Coronary artery (tissue), 2 donors: ENCODE results near the gene HHIP.

Experiments used
- DNase-seq: peaks from one replicate; pipeline ENCODE4 v3.0.0-alpha.2; 2017; ENCODE audit warnings: low spot score
- H3K27ac ChIP-seq, 2 donors: fragments of 200-600 bp; sonication (generic); one replicate each; pipeline ENCODE4 v1.5.1; 2016 to 2019
- H3K4me3 ChIP-seq: fragments of 200-600 bp; sonication (generic); 2 replicates; pipeline ENCODE4 v1.5.1; 2016; ENCODE audit warnings: mild to moderate bottlenecking, moderate library complexity
- TF ChIP-seq, protein P1 (sequence below): fragments of 200-600 bp; sonication (generic); IDR thresholded peaks from one replicate; pipeline ENCODE4 v1.5.1; 2019; ENCODE audit warnings: antibody characterized with exemption

The HHIP gene

DNA sequence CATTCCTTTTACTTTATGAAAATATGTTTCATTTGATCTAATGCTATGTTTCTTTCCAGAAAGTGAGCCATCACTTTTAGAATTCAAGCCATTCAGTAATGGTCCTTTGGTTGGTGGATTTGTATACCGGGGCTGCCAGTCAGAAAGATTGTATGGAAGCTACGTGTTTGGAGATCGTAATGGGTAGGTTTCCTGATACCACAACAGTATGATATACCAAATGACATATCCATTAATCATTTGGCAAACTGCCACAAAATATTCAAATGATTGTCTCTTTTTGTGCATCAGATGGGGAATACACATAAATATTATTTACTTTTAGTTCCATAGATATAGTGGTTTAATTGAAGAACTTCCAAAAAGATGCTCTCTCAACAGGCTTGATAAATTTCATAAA, 68.2 kb downstream of the HHIP start:
- no peak overlapping the region for H3K27ac ChIP-seq
- DNase-seq: no peak
- TF ChIP-seq, protein P1, sequence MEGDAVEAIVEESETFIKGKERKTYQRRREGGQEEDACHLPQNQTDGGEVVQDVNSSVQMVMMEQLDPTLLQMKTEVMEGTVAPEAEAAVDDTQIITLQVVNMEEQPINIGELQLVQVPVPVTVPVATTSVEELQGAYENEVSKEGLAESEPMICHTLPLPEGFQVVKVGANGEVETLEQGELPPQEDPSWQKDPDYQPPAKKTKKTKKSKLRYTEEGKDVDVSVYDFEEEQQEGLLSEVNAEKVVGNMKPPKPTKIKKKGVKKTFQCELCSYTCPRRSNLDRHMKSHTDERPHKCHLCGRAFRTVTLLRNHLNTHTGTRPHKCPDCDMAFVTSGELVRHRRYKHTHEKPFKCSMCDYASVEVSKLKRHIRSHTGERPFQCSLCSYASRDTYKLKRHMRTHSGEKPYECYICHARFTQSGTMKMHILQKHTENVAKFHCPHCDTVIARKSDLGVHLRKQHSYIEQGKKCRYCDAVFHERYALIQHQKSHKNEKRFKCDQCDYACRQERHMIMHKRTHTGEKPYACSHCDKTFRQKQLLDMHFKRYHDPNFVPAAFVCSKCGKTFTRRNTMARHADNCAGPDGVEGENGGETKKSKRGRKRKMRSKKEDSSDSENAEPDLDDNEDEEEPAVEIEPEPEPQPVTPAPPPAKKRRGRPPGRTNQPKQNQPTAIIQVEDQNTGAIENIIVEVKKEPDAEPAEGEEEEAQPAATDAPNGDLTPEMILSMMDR: no peak

GRCh38 chr4:144715230-144715629, 69.3 kb downstream of the HHIP start:
- H3K4me3 ChIP-seq: no peak overlapping the region
- no peak overlapping the region for H3K27ac ChIP-seq
- DNase-seq: no peak
- TF ChIP-seq, protein P1: no peak

More for the DNA sequence above, 68.2 kb downstream of the HHIP start:
- H3K4me3 ChIP-seq: no peak overlapping the region

GRCh38 chr4:144716778-144717177, 70.8 kb downstream of the HHIP start:
- DNase-seq: no peak
- Histone ChIP-seq H3K27ac (no peak overlapping the region), H3K4me3 (no peak overlapping the region)
- TF ChIP-seq, protein P1: no peak

DNA sequence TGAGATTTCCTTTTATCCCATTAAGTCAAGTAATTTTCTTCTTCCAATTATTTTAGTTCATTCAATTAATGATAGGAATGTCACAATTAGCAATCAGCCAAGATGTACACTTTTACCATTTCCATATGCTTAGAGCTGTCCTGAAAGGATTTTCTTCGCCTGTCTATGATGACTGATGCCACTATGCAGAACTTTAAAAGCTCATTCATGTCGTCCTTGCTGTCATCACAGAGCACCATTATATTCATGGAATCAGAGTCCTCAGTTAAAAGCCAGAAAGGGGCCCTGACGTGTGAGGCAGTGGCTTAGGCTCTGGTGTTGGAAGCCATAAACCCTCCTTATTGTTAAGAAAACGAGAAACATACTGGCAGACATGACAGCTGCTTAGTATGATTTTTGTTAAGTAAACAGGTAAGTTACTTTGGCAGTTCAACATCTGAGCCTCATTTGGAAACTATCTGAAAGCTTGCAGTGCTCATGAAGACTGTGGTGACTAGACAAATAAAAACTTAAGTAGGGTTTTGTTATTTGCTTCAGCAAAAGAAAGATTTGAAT, 73.1 kb downstream of the HHIP start:
- no peak for DNase-seq
- TF ChIP-seq, protein P1: no peak
- Histone ChIP-seq H3K27ac (no peak overlapping the region), H3K4me3 (no peak overlapping the region)

- H3K4me3 ChIP-seq: no peak overlapping the region
- H3K27ac ChIP-seq: no peak overlapping the region
- TF ChIP-seq, protein P1: no peak
- no peak for DNase-seq
These were observed 74.5 kb downstream of the HHIP start for GRCh38 chr4:144720491-144720890.

DNA sequence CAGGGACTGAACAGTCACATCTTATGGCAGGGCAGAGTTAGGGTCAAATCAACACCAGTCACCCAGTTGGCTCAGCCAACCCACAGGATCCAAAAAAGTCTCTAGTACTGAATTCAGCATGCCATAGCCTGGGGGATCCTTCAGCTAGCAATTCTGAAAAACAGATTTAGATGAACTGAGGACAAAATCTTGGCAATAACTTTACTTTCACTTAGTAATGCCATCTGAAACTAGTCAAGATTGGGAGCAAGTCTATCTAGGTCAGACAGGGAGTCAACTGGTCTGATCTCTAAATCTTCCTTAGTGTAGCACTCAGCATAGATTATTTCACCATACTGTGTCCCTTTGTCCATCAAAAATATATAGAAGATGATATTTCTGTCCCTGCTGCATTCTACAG, 76.0 kb downstream of the HHIP start:
- TF ChIP-seq, protein P1: no peak
- Histone ChIP-seq H3K4me3 (no peak overlapping the region), H3K27ac (no peak overlapping the region)
- DNase-seq: no peak

- no peak for DNase-seq
- Histone ChIP-seq H3K27ac (no peak overlapping the region), H3K4me3 (no peak overlapping the region)
- TF ChIP-seq, protein P1: no peak
These were observed 77.5 kb downstream of the HHIP start for GRCh38 chr4:144723471-144723870.
